GM23338 (cell line): ENCODE data around the gene PLCD3. TPM values are rescaled to one million over a fixed set of nuclear protein-coding genes. Genes with fewer than 3 reads are reported as not detected.

Experiments used
- ATAC-seq: fragments of 200-7000 bp; cut with Tn5 transposase; 3 replicates; pipeline ENCODE4 v1.9.1; 2020
- DNase-seq: peaks from one replicate; pipeline ENCODE4 v3.0.0-alpha.2; 2015; ENCODE audit warnings: low spot score
- H2AFZ ChIP-seq: fragments of 200-600 bp; sonication (generic); 2 replicates; pipeline ENCODE4 v1.8.0; 2016; ENCODE audit warnings: antibody characterized with exemption, mild to moderate bottlenecking, moderate library complexity
- H3F3A ChIP-seq: fragments of 200-600 bp; sonication (generic); replicated peaks from 2 replicates; pipeline ENCODE4 v1.8.0; 2017; ENCODE audit warnings: antibody characterized with exemption, mixed run types, low read depth
- H3K27ac ChIP-seq: fragments of 200-600 bp; sonication (generic); 2 replicates; pipeline ENCODE4 v1.6.1; 2016; ENCODE audit warnings: low read depth
- H3K27me3 ChIP-seq: fragments of 200-600 bp; sonication (generic); 2 replicates; pipeline ENCODE4 v1.8.0; 2016; ENCODE audit warnings: mild to moderate bottlenecking, mixed run types, moderate library complexity; ENCODE audit not compliant: insufficient read depth
- H3K36me3 ChIP-seq: fragments of 200-600 bp; sonication (generic); 2 replicates; pipeline ENCODE4 v1.8.0; 2016; ENCODE audit warnings: mild to moderate bottlenecking; ENCODE audit not compliant: insufficient read depth
- H3K4me1 ChIP-seq: fragments of 200-600 bp; sonication (generic); 2 replicates; pipeline ENCODE4 v1.8.0; 2016; ENCODE audit warnings: mild to moderate bottlenecking, moderate library complexity; ENCODE audit not compliant: insufficient read depth
- H3K4me2 ChIP-seq: fragments of 200-600 bp; sonication (generic); 2 replicates; pipeline ENCODE4 v1.7.1; 2017; ENCODE audit warnings: mixed run types
- H3K4me3 ChIP-seq: fragments of 200-600 bp; sonication (generic); 2 replicates; pipeline ENCODE4 v1.6.1; 2016; ENCODE audit warnings: mixed run types
- H3K79me2 ChIP-seq: fragments of 200-600 bp; sonication (generic); replicated peaks from 2 replicates; pipeline ENCODE4 v1.8.0; 2017; ENCODE audit warnings: mild to moderate bottlenecking; ENCODE audit not compliant: insufficient read depth
- H3K9me2 ChIP-seq: fragments of 200-600 bp; sonication (generic); 2 replicates; pipeline ENCODE4 v1.8.0; 2017; ENCODE audit not compliant: insufficient read depth
- H4K20me1 ChIP-seq: fragments of 200-600 bp; sonication (generic); replicated peaks from 2 replicates; pipeline ENCODE4 v1.8.0; 2017; ENCODE audit warnings: mild to moderate bottlenecking; ENCODE audit not compliant: insufficient read depth
- H3K27ac Mint-ChIP-seq: 2 replicates; pipeline ENCODE4 v1.8.0; 2020; ENCODE audit warnings: inconsistent platforms, mild to moderate bottlenecking, moderate library complexity, mixed read lengths
- H3K27me3 Mint-ChIP-seq: 3 replicates; pipeline ENCODE4 v1.8.0; 2022; ENCODE audit warnings: low read depth, mild to moderate bottlenecking, moderate library complexity, mixed read lengths, inconsistent platforms; ENCODE audit not compliant: insufficient read depth, poor library complexity
- H3K36me3 Mint-ChIP-seq: 3 replicates; pipeline ENCODE4 v1.8.0; 2021; ENCODE audit warnings: low read depth, mild to moderate bottlenecking, inconsistent platforms, moderate library complexity, mixed read lengths
- H3K4me1 Mint-ChIP-seq: 3 replicates; pipeline ENCODE4 v1.8.0; 2020; ENCODE audit warnings: mild to moderate bottlenecking, inconsistent platforms, mixed read lengths
- H3K4me3 Mint-ChIP-seq: 3 replicates; pipeline ENCODE4 v1.8.0; 2021; ENCODE audit warnings: moderate library complexity, mild to moderate bottlenecking, inconsistent platforms, mixed read lengths
- H3K9me3 Mint-ChIP-seq: 3 replicates; pipeline ENCODE4 v1.8.0; 2020; ENCODE audit warnings: moderate library complexity, mild to moderate bottlenecking, inconsistent platforms, mixed read lengths
- CREB1 ChIP-seq: fragments of 250-450 bp; sonication (Bioruptor Pico); IDR thresholded peaks from 2 replicates; pipeline ENCODE4 v1.5.0; 2020; ENCODE audit warnings: low read depth, mild to moderate bottlenecking, moderate library complexity
- EZH2 ChIP-seq: fragments of 200-600 bp; sonication (generic); IDR thresholded peaks from one replicate; pipeline ENCODE4 v1.8.0; 2017; ENCODE audit warnings: antibody characterized with exemption, mild to moderate bottlenecking, low read depth; ENCODE audit not compliant: unreplicated experiment
- EZH2phosphoT487 ChIP-seq: fragments of 200-600 bp; sonication (generic); IDR thresholded peaks from one replicate; pipeline ENCODE4 v1.8.1; 2018; ENCODE audit warnings: antibody characterized with exemption; ENCODE audit not compliant: unreplicated experiment
- JUNB ChIP-seq: IDR thresholded peaks from one replicate; pipeline ENCODE4 v1.6.1; 2016; ENCODE audit warnings: antibody characterized with exemption; ENCODE audit not compliant: unreplicated experiment
- NANOG ChIP-seq: IDR thresholded peaks from 2 replicates; pipeline ENCODE4 v1.6.1; 2016; ENCODE audit warnings: antibody characterized with exemption, borderline replicate concordance
- POLR2AphosphoS5 ChIP-seq: IDR thresholded peaks from 2 replicates; pipeline ENCODE4 v1.6.1; 2016; ENCODE audit warnings: antibody characterized with exemption, low read depth
- REST ChIP-seq: IDR thresholded peaks from one replicate; pipeline ENCODE4 v1.6.1; 2018; ENCODE audit warnings: antibody characterized with exemption; ENCODE audit not compliant: unreplicated experiment
- STAT1 ChIP-seq: IDR thresholded peaks from one replicate; pipeline ENCODE4 v1.6.1; 2016; ENCODE audit warnings: antibody characterized with exemption; ENCODE audit not compliant: unreplicated experiment
- ZNF114 ChIP-seq: fragments of 250-450 bp; sonication (Bioruptor Pico); IDR thresholded peaks from 2 replicates; pipeline ENCODE4 v1.5.0; 2020; ENCODE audit warnings: mild to moderate bottlenecking, moderate library complexity
- ZNF331 ChIP-seq: fragments of 250-450 bp; sonication (Bioruptor Pico); IDR thresholded peaks from 2 replicates; pipeline ENCODE4 v1.5.0; 2020; ENCODE audit warnings: low read depth, mild to moderate bottlenecking, moderate library complexity
- polyA plus RNA-seq: library from polyadenylated mRNA; unstranded; fragments of >200 nt; fragmentation: Nextera tagmentation; extraction: Ambion mirVana; gene quantifications from 2 replicates; pipeline ENCODE4 v1.2.1, GENCODE V29; 2016
- total RNA-seq: library from RNA; depleted of rRNA; stranded (reverse); fragments of >200 nt; shearing (Covaris generic); gene quantifications from 2 replicates; pipeline ENCODE4 v1.2.3, GENCODE V29; 2014
- TF ChIP-seq, protein P1 (sequence below), 2 experiments: fragments of 200-600 bp in 1 of 2; sonication (generic) in 1 of 2; conservative IDR thresholded peaks; 2 replicates each; pipeline versions ENCODE4 v1.5.1 to v1.6.1; 2016 to 2017; ENCODE audit warnings: antibody characterized with exemption in 2 of 2, low read depth in 2 of 2, mild to moderate bottlenecking in 2 of 2, moderate library complexity in 1 of 2
- TF ChIP-seq, protein P2 (sequence below): IDR thresholded peaks from 2 replicates; pipeline ENCODE4 v1.6.1; 2016; ENCODE audit warnings: antibody characterized with exemption
- TF ChIP-seq, protein P3 (sequence below): fragments of 250-450 bp; sonication (Bioruptor Pico); IDR thresholded peaks from 2 replicates; pipeline ENCODE4 v1.5.0; 2020; ENCODE audit warnings: mild to moderate bottlenecking, moderate library complexity

Gene PLCD3
- total and polyA plus RNA-seq, 2 experiments from 2014 or later, result 3.0 to 32.1 TPM

DNA sequence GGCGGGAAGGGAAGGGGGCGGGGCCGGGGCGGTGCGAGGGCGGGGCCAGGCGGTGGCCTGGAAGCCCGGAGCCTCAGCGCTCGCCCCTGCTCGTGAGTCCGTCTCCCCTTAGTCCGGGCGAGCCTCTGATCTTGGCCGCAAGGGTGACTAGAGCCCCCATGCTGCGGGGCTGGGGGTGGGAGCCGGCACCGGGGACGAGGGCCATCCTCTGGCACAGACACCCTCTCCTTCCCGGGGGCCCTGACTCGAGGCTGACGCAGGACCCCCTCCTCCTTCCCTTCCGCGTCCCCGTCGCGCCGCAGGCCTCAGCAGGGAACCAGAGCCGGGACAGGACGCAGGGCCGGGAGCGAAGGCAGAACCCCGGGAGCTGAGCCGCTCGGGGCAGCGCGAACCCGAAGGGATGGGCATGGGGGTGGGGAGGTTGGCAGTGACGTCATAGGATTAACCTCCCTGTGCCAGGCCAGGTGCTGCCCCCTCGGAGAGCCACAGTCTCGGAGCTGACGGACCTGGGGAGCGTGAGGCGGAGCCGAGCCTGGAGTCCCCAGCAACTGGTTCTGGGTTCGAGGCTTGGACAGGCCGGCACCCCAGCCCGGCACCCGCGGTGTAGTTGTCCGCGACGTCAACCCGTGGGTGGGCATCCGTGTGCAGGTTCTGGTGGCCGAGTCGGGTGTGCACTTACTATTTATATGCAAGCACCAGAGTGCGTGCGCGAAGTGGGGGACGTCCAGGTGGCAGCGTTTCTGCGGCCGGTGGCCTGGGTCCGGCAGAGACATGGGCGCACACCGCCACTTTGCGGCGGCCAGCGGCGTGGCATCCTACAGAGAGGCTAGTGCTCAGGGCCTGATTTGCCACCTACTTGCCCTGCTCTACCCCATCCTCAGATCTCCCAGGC, 503 bp upstream of the PLCD3 start:
- H3K4me1 Mint-ChIP-seq, result peaks cover 10% of the 10 kb centered on the region
- no peaks in the 10 kb centered on the region for H3K36me3 ChIP-seq
- H3F3A ChIP-seq, result peaks cover 4% of the 10 kb centered on the region; the same call in 1 of the 2 replicates
- H3K27me3 Mint-ChIP-seq, result peaks cover 22% of the 10 kb centered on the region
- peak overlapping the region; percentile 81 for H3K4me3 Mint-ChIP-seq
- DNase-seq (peak; percentile 88), ATAC-seq (peak; percentile 58)
- H3K27ac ChIP-seq, result no peak overlapping the region
- peak overlapping the region; percentile 90 for H3K4me3 ChIP-seq
- H2AFZ ChIP-seq, result peak overlapping the region; percentile 94
- peak overlapping the region; percentile 90 for H3K4me2 ChIP-seq
- no peaks in the 10 kb centered on the region for H3K9me3 Mint-ChIP-seq
- no peaks in the 10 kb centered on the region for H3K27me3 ChIP-seq
- TF ChIP-seq EZH2phosphoT487, result no peak
- TF ChIP-seq, protein P1, sequence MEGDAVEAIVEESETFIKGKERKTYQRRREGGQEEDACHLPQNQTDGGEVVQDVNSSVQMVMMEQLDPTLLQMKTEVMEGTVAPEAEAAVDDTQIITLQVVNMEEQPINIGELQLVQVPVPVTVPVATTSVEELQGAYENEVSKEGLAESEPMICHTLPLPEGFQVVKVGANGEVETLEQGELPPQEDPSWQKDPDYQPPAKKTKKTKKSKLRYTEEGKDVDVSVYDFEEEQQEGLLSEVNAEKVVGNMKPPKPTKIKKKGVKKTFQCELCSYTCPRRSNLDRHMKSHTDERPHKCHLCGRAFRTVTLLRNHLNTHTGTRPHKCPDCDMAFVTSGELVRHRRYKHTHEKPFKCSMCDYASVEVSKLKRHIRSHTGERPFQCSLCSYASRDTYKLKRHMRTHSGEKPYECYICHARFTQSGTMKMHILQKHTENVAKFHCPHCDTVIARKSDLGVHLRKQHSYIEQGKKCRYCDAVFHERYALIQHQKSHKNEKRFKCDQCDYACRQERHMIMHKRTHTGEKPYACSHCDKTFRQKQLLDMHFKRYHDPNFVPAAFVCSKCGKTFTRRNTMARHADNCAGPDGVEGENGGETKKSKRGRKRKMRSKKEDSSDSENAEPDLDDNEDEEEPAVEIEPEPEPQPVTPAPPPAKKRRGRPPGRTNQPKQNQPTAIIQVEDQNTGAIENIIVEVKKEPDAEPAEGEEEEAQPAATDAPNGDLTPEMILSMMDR (conservative IDR thresholded peaks at IDR 0.05; ENCODE audit: low read depth in 2 of 2), result peak; percentile 64 to 91
- no peak for TF ChIP-seq NANOG
- TF ChIP-seq, protein P2, sequence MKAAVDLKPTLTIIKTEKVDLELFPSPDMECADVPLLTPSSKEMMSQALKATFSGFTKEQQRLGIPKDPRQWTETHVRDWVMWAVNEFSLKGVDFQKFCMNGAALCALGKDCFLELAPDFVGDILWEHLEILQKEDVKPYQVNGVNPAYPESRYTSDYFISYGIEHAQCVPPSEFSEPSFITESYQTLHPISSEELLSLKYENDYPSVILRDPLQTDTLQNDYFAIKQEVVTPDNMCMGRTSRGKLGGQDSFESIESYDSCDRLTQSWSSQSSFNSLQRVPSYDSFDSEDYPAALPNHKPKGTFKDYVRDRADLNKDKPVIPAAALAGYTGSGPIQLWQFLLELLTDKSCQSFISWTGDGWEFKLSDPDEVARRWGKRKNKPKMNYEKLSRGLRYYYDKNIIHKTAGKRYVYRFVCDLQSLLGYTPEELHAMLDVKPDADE, result no peak
- peak; percentile 94 for TF ChIP-seq CREB1 (CRISPR knock-in tag)
- TF ChIP-seq REST, result no peak
- TF ChIP-seq ZNF114 (CRISPR knock-in tag), result no peak
- TF ChIP-seq ZNF331 (CRISPR knock-in tag), result 0 out of 2 replicates have a peak, but pooled peaks have one; percentile 7
- no peak for TF ChIP-seq EZH2
- TF ChIP-seq, protein P3, sequence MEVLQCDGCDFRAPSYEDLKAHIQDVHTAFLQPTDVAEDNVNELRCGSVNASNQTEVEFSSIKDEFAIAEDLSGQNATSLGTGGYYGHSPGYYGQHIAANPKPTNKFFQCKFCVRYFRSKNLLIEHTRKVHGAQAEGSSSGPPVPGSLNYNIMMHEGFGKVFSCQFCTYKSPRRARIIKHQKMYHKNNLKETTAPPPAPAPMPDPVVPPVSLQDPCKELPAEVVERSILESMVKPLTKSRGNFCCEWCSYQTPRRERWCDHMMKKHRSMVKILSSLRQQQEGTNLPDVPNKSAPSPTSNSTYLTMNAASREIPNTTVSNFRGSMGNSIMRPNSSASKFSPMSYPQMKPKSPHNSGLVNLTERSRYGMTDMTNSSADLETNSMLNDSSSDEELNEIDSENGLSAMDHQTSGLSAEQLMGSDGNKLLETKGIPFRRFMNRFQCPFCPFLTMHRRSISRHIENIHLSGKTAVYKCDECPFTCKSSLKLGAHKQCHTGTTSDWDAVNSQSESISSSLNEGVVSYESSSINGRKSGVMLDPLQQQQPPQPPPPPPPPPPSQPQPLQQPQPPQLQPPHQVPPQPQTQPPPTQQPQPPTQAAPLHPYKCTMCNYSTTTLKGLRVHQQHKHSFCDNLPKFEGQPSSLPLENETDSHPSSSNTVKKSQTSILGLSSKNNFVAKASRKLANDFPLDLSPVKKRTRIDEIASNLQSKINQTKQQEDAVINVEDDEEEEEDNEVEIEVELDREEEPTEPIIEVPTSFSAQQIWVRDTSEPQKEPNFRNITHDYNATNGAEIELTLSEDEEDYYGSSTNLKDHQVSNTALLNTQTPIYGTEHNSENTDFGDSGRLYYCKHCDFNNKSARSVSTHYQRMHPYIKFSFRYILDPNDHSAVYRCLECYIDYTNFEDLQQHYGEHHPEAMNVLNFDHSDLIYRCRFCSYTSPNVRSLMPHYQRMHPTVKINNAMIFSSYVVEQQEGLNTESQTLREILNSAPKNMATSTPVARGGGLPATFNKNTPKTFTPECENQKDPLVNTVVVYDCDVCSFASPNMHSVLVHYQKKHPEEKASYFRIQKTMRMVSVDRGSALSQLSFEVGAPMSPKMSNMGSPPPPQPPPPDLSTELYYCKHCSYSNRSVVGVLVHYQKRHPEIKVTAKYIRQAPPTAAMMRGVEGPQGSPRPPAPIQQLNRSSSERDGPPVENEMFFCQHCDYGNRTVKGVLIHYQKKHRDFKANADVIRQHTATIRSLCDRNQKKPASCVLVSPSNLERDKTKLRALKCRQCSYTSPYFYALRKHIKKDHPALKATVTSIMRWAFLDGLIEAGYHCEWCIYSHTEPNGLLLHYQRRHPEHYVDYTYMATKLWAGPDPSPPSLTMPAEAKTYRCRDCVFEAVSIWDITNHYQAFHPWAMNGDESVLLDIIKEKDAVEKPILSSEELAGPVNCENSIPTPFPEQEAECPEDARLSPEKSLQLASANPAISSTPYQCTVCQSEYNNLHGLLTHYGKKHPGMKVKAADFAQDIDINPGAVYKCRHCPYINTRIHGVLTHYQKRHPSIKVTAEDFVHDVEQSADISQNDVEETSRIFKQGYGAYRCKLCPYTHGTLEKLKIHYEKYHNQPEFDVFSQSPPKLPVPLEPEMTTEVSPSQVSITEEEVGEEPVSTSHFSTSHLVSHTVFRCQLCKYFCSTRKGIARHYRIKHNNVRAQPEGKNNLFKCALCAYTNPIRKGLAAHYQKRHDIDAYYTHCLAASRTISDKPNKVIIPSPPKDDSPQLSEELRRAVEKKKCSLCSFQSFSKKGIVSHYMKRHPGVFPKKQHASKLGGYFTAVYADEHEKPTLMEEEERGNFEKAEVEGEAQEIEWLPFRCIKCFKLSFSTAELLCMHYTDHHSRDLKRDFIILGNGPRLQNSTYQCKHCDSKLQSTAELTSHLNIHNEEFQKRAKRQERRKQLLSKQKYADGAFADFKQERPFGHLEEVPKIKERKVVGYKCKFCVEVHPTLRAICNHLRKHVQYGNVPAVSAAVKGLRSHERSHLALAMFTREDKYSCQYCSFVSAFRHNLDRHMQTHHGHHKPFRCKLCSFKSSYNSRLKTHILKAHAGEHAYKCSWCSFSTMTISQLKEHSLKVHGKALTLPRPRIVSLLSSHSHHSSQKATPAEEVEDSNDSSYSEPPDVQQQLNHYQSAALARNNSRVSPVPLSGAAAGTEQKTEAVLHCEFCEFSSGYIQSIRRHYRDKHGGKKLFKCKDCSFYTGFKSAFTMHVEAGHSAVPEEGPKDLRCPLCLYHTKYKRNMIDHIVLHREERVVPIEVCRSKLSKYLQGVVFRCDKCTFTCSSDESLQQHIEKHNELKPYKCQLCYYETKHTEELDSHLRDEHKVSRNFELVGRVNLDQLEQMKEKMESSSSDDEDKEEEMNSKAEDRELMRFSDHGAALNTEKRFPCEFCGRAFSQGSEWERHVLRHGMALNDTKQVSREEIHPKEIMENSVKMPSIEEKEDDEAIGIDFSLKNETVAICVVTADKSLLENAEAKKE, result no peak
- no peak for TF ChIP-seq POLR2AphosphoS5
- TF ChIP-seq JUNB, result no peak
- TF ChIP-seq STAT1, result no peak
- H3K4me1 ChIP-seq, result peaks cover 3% of the 10 kb centered on the region; the same call in 1 of the 2 replicates
- no peak overlapping the region for H3K27ac Mint-ChIP-seq
- peaks cover 3% of the 10 kb centered on the region; the same call in 1 of the 3 replicates for H3K36me3 Mint-ChIP-seq
- H3K79me2 ChIP-seq, result no peaks in the 10 kb centered on the region
- no peaks in the 10 kb centered on the region; the same call in 1 of the 2 replicates for H4K20me1 ChIP-seq
- no peaks in the 10 kb centered on the region for H3K9me2 ChIP-seq
